ENCODE data around the gene SPACA1. TPM values are rescaled to one million over a fixed set of nuclear protein-coding genes. Genes with fewer than 3 reads are reported as not detected.

Gene SPACA1
- total and polyA plus RNA-seq, 2 of the 4 experiments (the other 2 are of a cell fraction) = not detected

DNA sequence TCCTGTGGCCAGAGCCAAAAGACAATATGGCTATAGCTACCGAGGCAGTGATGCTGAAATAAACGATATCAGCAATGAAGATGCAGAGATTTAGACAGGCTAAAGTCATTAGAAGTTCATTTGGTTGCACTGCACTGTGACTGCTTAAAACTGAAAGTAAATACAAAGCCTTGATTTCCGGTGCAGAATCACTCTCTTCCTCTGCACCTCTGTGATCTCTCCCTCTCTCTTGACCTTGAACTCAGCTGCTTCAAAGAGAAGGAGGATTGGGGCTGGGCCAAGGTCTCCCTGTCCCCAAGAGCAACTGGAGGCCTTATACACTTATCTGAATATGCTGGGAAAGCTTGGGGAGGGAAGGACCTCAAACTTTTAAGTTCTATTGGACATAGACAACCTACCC is 34.6 kb upstream of the SPACA1 start:
- no peaks in the 10 kb centered on the region for H3K27me3 ChIP-seq (ENCODE audit: control insufficient read depth, insufficient read depth, low read length)
- no peaks in the 10 kb centered on the region for H3K4me1 ChIP-seq (ENCODE audit: control insufficient read depth, insufficient read depth, low read length)
- no peak overlapping the region for H3K23ac ChIP-seq (ENCODE audit: low read depth, low read length)
- CTCF ChIA-PET = no interaction called here
- peak overlapping the region; percentile 32 for H2AFZ ChIP-seq (replicated peaks; ENCODE audit: low read length, poor library complexity)
- no peak overlapping the region for H3K56ac ChIP-seq (ENCODE audit: extremely low read depth, insufficient read depth, low read length)
- no peak overlapping the region for H2AK9ac ChIP-seq (replicated peaks; ENCODE audit: low read depth, low read length, poor library complexity)
- H3K4ac ChIP-seq (ENCODE audit: low read depth, low read length) = no peak overlapping the region
- H4K20me1 ChIP-seq (ENCODE audit: insufficient read depth, low read length) = no peaks in the 10 kb centered on the region
- no peak overlapping the region for H2BK20ac ChIP-seq (ENCODE audit: low read depth, low read length)
- no TSS peak for BruUV-seq (replicated peaks)
- ATAC-seq (ENCODE audit: low read depth) (0 out of 2 replicates have a peak, but pooled peaks have one; percentile 24), DNase-seq (no peak)
- H3K18ac ChIP-seq (ENCODE audit: low read depth, low read length) = no peak overlapping the region
- no peak overlapping the region for H2BK5ac ChIP-seq (ENCODE audit: low read depth, low read length, poor library complexity, severe bottlenecking)
- no peak overlapping the region for H2AK5ac ChIP-seq (ENCODE audit: low read depth, low read length)
- H4K5ac ChIP-seq (ENCODE audit: low read depth, low read length) = no peak overlapping the region
- intact Hi-C loops (cut with micrococcal nuclease) = no loop called here
- H3K4me3 ChIP-seq (ENCODE audit: insufficient read depth, low read depth, low read length) = no peak overlapping the region
- H2BK15ac ChIP-seq (ENCODE audit: low read depth, low read length) = no peak overlapping the region
- no peak overlapping the region for H3K14ac ChIP-seq (replicated peaks; ENCODE audit: low read depth, low read length)
- H4K8ac ChIP-seq (ENCODE audit: low read depth in 2 of 2, low read length in 2 of 2) = no peak overlapping the region
- no peaks in the 10 kb centered on the region for H3K9me3 ChIP-seq (ENCODE audit: control insufficient read depth, insufficient read depth, low read length)
- TF ChIP-seq MAZ (IDR thresholded peaks at IDR 0.05; ENCODE audit: borderline replicate concordance, low read depth, low read length) = no peak
- no peak for TF ChIP-seq CEBPB (IDR thresholded peaks at IDR 0.05; ENCODE audit: low read depth, low read length)
- TF ChIP-seq, protein P1, sequence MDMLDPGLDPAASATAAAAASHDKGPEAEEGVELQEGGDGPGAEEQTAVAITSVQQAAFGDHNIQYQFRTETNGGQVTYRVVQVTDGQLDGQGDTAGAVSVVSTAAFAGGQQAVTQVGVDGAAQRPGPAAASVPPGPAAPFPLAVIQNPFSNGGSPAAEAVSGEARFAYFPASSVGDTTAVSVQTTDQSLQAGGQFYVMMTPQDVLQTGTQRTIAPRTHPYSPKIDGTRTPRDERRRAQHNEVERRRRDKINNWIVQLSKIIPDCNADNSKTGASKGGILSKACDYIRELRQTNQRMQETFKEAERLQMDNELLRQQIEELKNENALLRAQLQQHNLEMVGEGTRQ (IDR thresholded peaks at IDR 0.05; ENCODE audit: low read depth, low read length) = no peak
- no peak for TF ChIP-seq CHD1 (IDR thresholded peaks at IDR 0.05; ENCODE audit: low read depth, low read length)
- TF ChIP-seq RAD21 (IDR thresholded peaks at IDR 0.05; ENCODE audit: low read length) = no peak
- TF ChIP-seq NFE2L2 (IDR thresholded peaks at IDR 0.05; ENCODE audit: low read depth, low read length) = no peak
- TF ChIP-seq, protein P2, sequence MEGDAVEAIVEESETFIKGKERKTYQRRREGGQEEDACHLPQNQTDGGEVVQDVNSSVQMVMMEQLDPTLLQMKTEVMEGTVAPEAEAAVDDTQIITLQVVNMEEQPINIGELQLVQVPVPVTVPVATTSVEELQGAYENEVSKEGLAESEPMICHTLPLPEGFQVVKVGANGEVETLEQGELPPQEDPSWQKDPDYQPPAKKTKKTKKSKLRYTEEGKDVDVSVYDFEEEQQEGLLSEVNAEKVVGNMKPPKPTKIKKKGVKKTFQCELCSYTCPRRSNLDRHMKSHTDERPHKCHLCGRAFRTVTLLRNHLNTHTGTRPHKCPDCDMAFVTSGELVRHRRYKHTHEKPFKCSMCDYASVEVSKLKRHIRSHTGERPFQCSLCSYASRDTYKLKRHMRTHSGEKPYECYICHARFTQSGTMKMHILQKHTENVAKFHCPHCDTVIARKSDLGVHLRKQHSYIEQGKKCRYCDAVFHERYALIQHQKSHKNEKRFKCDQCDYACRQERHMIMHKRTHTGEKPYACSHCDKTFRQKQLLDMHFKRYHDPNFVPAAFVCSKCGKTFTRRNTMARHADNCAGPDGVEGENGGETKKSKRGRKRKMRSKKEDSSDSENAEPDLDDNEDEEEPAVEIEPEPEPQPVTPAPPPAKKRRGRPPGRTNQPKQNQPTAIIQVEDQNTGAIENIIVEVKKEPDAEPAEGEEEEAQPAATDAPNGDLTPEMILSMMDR (conservative IDR thresholded peaks at IDR 0.05; ENCODE audit: low read depth, low read length) = no peak
- TF ChIP-seq MAFK (IDR thresholded peaks at IDR 0.05; ENCODE audit: low read depth, low read length) = no peak
- no peak for TF ChIP-seq RCOR1 (IDR thresholded peaks at IDR 0.05; ENCODE audit: insufficient replicate concordance, low read length)
- TF ChIP-seq, protein P3, sequence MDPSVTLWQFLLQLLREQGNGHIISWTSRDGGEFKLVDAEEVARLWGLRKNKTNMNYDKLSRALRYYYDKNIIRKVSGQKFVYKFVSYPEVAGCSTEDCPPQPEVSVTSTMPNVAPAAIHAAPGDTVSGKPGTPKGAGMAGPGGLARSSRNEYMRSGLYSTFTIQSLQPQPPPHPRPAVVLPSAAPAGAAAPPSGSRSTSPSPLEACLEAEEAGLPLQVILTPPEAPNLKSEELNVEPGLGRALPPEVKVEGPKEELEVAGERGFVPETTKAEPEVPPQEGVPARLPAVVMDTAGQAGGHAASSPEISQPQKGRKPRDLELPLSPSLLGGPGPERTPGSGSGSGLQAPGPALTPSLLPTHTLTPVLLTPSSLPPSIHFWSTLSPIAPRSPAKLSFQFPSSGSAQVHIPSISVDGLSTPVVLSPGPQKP (IDR thresholded peaks at IDR 0.05; ENCODE audit: borderline replicate concordance, low read depth, low read length) = no peak
- no peak for TF ChIP-seq SMC3 (IDR thresholded peaks at IDR 0.05; ENCODE audit: low read depth, low read length)
- TF ChIP-seq BHLHE40 (IDR thresholded peaks at IDR 0.05; ENCODE audit: low read depth, low read length) = no peak
- no peak for TF ChIP-seq MXI1 (IDR thresholded peaks at IDR 0.05; ENCODE audit: borderline replicate concordance, low read depth, low read length)
- TF ChIP-seq RFX5 (IDR thresholded peaks at IDR 0.05; ENCODE audit: low read depth, low read length) = no peak
- no peak for TF ChIP-seq FOS (IDR thresholded peaks at IDR 0.05; ENCODE audit: low read depth, low read length)
- TF ChIP-seq POLR2A (IDR thresholded peaks at IDR 0.05; ENCODE audit: low read depth, low read length) = no peak
- WGBS, 2 experiments (ENCODE audit: extremely low coverage in 2 of 2, insufficient read length in 1 of 2) = 10% methylated on average over 2 of the region's 3 CpGs; no CpG with 5 or more reads in 1 of the 2 experiments
- H4K91ac ChIP-seq (ENCODE audit: insufficient read depth, low read depth, low read length) = no peak overlapping the region
- H3K4me2 ChIP-seq (ENCODE audit: low read depth, low read length) = peak overlapping the region; percentile 10; the same call in 1 of the 2 replicates
- H3K27ac ChIP-seq (ENCODE audit: insufficient read depth, low read length) = no peak overlapping the region
- dilution Hi-C loops (cut with HindIII; ENCODE audit: low sequenced_read_pairs, unreplicated experiment) = no loop called here
- no peaks in the 10 kb centered on the region for H3K9me1 ChIP-seq (ENCODE audit: insufficient read depth, low read length)
- H3K79me1 ChIP-seq (ENCODE audit: low read depth in 1 of 2, low read length in 2 of 2) = no peaks in the 10 kb centered on the region
- in situ Hi-C loops (cut with MboI; ENCODE audit: low sequenced_read_pairs) = no loop called here
- H3K9ac ChIP-seq (ENCODE audit: low read depth, low read length) = no peak overlapping the region
- no peaks in the 10 kb centered on the region for H3K36me3 ChIP-seq (ENCODE audit: control insufficient read depth, insufficient read depth, low read length)
- POLR2A ChIA-PET (ENCODE audit: unreplicated experiment) = no interaction called here
- H2BK120ac ChIP-seq (ENCODE audit: low read depth, low read length) = no peak overlapping the region
